ENCODE results near the gene RCC1.
"Not testable (repeated sequence)": the region's sequence is repeated elsewhere in the genome, so short reads cannot be mapped to it uniquely, and the experiment has no call there.

Gene RCC1

GRCh38 chr1:28518745-28519341 lies 13.0 kb downstream of the RCC1 start:
- Histone ChIP-seq H3K18ac (ENCODE audit: low read length) (peak overlapping the region; percentile 94), H3K27ac (ENCODE audit: low read depth, low read length) (peak overlapping the region; percentile 97), H3K4me2 (ENCODE audit: low read length) (peak overlapping the region; percentile 97), H3K79me1 (ENCODE audit: low read length) (peaks cover 14% of the 10 kb centered on the region), H2BK5ac (ENCODE audit: low read length) (peak overlapping the region; percentile 54), H2AK5ac (ENCODE audit: low read length) (peak overlapping the region; percentile 99), H3K79me2 (ENCODE audit: control insufficient read depth, insufficient read depth, low read length) (peaks cover 44% of the 10 kb centered on the region), H3K36me3 (ENCODE audit: control insufficient read depth, insufficient read depth, low read length) (no peaks in the 10 kb centered on the region), H3K23ac (ENCODE audit: low read length) (peak overlapping the region; percentile 98), H3K4ac (ENCODE audit: low read depth, low read length) (peak overlapping the region; percentile 21), H2BK120ac (ENCODE audit: low read depth, low read length) (no peak overlapping the region), H3K4me3 (ENCODE audit: low read length) (peak overlapping the region; percentile 82), H3K27me3 (ENCODE audit: insufficient read depth, low read length, poor library complexity) (no peaks in the 10 kb centered on the region), H4K5ac (ENCODE audit: low read length) (peak overlapping the region; percentile 47), H2BK15ac (replicated peaks; ENCODE audit: low read depth) (no peak overlapping the region), H3K56ac (ENCODE audit: low read length) (peak overlapping the region; percentile 99), H3K9ac (ENCODE audit: low read length) (peak overlapping the region; percentile 98), H4K8ac (ENCODE audit: low read depth, low read length) (no peak overlapping the region), H3K4me1 (ENCODE audit: control insufficient read depth, low read depth, low read length) (peaks cover 5% of the 10 kb centered on the region)
- DNase-seq, result peak; percentile 79
- WGBS (ENCODE audit: extremely low coverage, insufficient coverage, low lambda C conversion rate), result no CpG with 5 or more reads among the region's 21 CpGs

GRCh38 chr1:28519946-28520725 lies 14.3 kb downstream of the RCC1 start:
- Histone ChIP-seq H4K8ac (ENCODE audit: low read depth, low read length) (no peak overlapping the region), H3K79me2 (ENCODE audit: control insufficient read depth, insufficient read depth, low read length) (peaks cover 55% of the 10 kb centered on the region), H4K5ac (ENCODE audit: low read length) (no peak overlapping the region), H2BK5ac (ENCODE audit: low read length) (no peak overlapping the region), H2BK15ac (replicated peaks; ENCODE audit: low read depth) (no peak overlapping the region), H2BK120ac (ENCODE audit: low read depth, low read length) (no peak overlapping the region), H3K18ac (ENCODE audit: low read length) (no peak overlapping the region), H3K4me1 (ENCODE audit: control insufficient read depth, low read depth, low read length) (peaks cover 5% of the 10 kb centered on the region), H3K23ac (ENCODE audit: low read length) (no peak overlapping the region), H3K79me1 (ENCODE audit: low read length) (peaks cover 14% of the 10 kb centered on the region), H3K4ac (ENCODE audit: low read depth, low read length) (no peak overlapping the region), H3K9ac (ENCODE audit: low read length) (peak overlapping the region; percentile 46), H3K27me3 (ENCODE audit: insufficient read depth, low read length, poor library complexity) (no peaks in the 10 kb centered on the region), H3K36me3 (ENCODE audit: control insufficient read depth, insufficient read depth, low read length) (no peaks in the 10 kb centered on the region), H3K56ac (ENCODE audit: low read length) (peak overlapping the region; percentile 72), H2AK5ac (ENCODE audit: low read length) (no peak overlapping the region), H3K4me3 (ENCODE audit: low read length) (no peak overlapping the region), H3K27ac (ENCODE audit: low read depth, low read length) (no peak overlapping the region), H3K4me2 (ENCODE audit: low read length) (no peak overlapping the region)
- WGBS (ENCODE audit: extremely low coverage, insufficient coverage, low lambda C conversion rate), result no CpG with 5 or more reads among the region's 10 CpGs
- DNase-seq, result no peak

- H3K9ac ChIP-seq (ENCODE audit: low read length); H2BK5ac ChIP-seq (ENCODE audit: low read length); H3K18ac ChIP-seq (ENCODE audit: low read length); H2BK120ac ChIP-seq (ENCODE audit: low read depth, low read length); H2AK5ac ChIP-seq (ENCODE audit: low read length); H3K4me1 ChIP-seq (ENCODE audit: control insufficient read depth, low read depth, low read length); H2BK15ac ChIP-seq (replicated peaks; ENCODE audit: low read depth); H3K23ac ChIP-seq (ENCODE audit: low read length); H3K56ac ChIP-seq (ENCODE audit: low read length); H3K36me3 ChIP-seq (ENCODE audit: control insufficient read depth, insufficient read depth, low read length); DNase-seq; H4K5ac ChIP-seq (ENCODE audit: low read length); H4K8ac ChIP-seq (ENCODE audit: low read depth, low read length); H3K4ac ChIP-seq (ENCODE audit: low read depth, low read length); H3K27me3 ChIP-seq (ENCODE audit: insufficient read depth, low read length, poor library complexity); H3K4me3 ChIP-seq (ENCODE audit: low read length); H3K27ac ChIP-seq (ENCODE audit: low read depth, low read length); H3K4me2 ChIP-seq (ENCODE audit: low read length): not testable (repeated sequence)
- H3K79me2 ChIP-seq (ENCODE audit: control insufficient read depth, insufficient read depth, low read length), result peaks cover 61% of the 10 kb centered on the region
- H3K79me1 ChIP-seq (ENCODE audit: low read length), result peaks cover 17% of the 10 kb centered on the region
- WGBS (ENCODE audit: extremely low coverage, insufficient coverage, low lambda C conversion rate), result no CpG with 5 or more reads among the region's 12 CpGs
Measured at GRCh38 chr1:28520796-28521195, 15.0 kb downstream of the RCC1 start.

- H3K79me2 ChIP-seq (ENCODE audit: control insufficient read depth, insufficient read depth, low read length), result peaks cover 67% of the 10 kb centered on the region
- peaks cover 5% of the 10 kb centered on the region for H3K4me1 ChIP-seq (ENCODE audit: control insufficient read depth, low read depth, low read length)
- H3K9ac ChIP-seq (ENCODE audit: low read length), result peak overlapping the region; percentile 34
- H2BK5ac ChIP-seq (ENCODE audit: low read length), result no peak overlapping the region
- WGBS (ENCODE audit: extremely low coverage, insufficient coverage, low lambda C conversion rate), result no CpG with 5 or more reads among the region's 6 CpGs
- H2BK15ac ChIP-seq (replicated peaks; ENCODE audit: low read depth), result no peak overlapping the region
- H2BK120ac ChIP-seq (ENCODE audit: low read depth, low read length), result no peak overlapping the region
- no peak overlapping the region for H4K8ac ChIP-seq (ENCODE audit: low read depth, low read length)
- H3K27ac ChIP-seq (ENCODE audit: low read depth, low read length), result no peak overlapping the region
- peaks cover 20% of the 10 kb centered on the region for H3K79me1 ChIP-seq (ENCODE audit: low read length)
- H4K5ac ChIP-seq (ENCODE audit: low read length), result no peak overlapping the region
- no peak overlapping the region for H2AK5ac ChIP-seq (ENCODE audit: low read length)
- H3K36me3 ChIP-seq (ENCODE audit: control insufficient read depth, insufficient read depth, low read length), result no peaks in the 10 kb centered on the region
- no peak overlapping the region for H3K4me3 ChIP-seq (ENCODE audit: low read length)
- H3K18ac ChIP-seq (ENCODE audit: low read length), result no peak overlapping the region
- no peaks in the 10 kb centered on the region for H3K27me3 ChIP-seq (ENCODE audit: insufficient read depth, low read length, poor library complexity)
- H3K56ac ChIP-seq (ENCODE audit: low read length), result peak overlapping the region; percentile 1
- no peak overlapping the region for H3K4ac ChIP-seq (ENCODE audit: low read depth, low read length)
- DNase-seq, result no peak
- no peak overlapping the region for H3K4me2 ChIP-seq (ENCODE audit: low read length)
- H3K23ac ChIP-seq (ENCODE audit: low read length), result no peak overlapping the region
Measured at GRCh38 chr1:28521502-28522164, 15.8 kb downstream of the RCC1 start.

- not testable (repeated sequence) for H3K18ac ChIP-seq (ENCODE audit: low read length); DNase-seq; H4K8ac ChIP-seq (ENCODE audit: low read depth, low read length); H3K27ac ChIP-seq (ENCODE audit: low read depth, low read length); H3K4me3 ChIP-seq (ENCODE audit: low read length); H3K4ac ChIP-seq (ENCODE audit: low read depth, low read length); H2BK15ac ChIP-seq (replicated peaks; ENCODE audit: low read depth); H3K56ac ChIP-seq (ENCODE audit: low read length); H3K27me3 ChIP-seq (ENCODE audit: insufficient read depth, low read length, poor library complexity); H2BK120ac ChIP-seq (ENCODE audit: low read depth, low read length); H2AK5ac ChIP-seq (ENCODE audit: low read length); H3K36me3 ChIP-seq (ENCODE audit: control insufficient read depth, insufficient read depth, low read length); H3K23ac ChIP-seq (ENCODE audit: low read length); H3K4me2 ChIP-seq (ENCODE audit: low read length); H4K5ac ChIP-seq (ENCODE audit: low read length); H3K4me1 ChIP-seq (ENCODE audit: control insufficient read depth, low read depth, low read length); H3K9ac ChIP-seq (ENCODE audit: low read length); H2BK5ac ChIP-seq (ENCODE audit: low read length)
- Histone ChIP-seq H3K79me2 (ENCODE audit: control insufficient read depth, insufficient read depth, low read length) (peaks cover 72% of the 10 kb centered on the region), H3K79me1 (ENCODE audit: low read length) (peaks cover 20% of the 10 kb centered on the region)
- whole genome bisulfite sequencing (ENCODE audit: extremely low coverage, insufficient coverage, low lambda C conversion rate), result no CpG with 5 or more reads among the region's 9 CpGs
Measured at GRCh38 chr1:28522537-28522936, 16.7 kb downstream of the RCC1 start.

Data from mesendoderm (in vitro differentiated cells).